Measurements from ENCODE around the gene TBX21.
"Not testable (repeated sequence)": the region's sequence is repeated elsewhere in the genome, so short reads cannot be mapped to it uniquely, and the experiment has no call there.

The TBX21 gene

DNA sequence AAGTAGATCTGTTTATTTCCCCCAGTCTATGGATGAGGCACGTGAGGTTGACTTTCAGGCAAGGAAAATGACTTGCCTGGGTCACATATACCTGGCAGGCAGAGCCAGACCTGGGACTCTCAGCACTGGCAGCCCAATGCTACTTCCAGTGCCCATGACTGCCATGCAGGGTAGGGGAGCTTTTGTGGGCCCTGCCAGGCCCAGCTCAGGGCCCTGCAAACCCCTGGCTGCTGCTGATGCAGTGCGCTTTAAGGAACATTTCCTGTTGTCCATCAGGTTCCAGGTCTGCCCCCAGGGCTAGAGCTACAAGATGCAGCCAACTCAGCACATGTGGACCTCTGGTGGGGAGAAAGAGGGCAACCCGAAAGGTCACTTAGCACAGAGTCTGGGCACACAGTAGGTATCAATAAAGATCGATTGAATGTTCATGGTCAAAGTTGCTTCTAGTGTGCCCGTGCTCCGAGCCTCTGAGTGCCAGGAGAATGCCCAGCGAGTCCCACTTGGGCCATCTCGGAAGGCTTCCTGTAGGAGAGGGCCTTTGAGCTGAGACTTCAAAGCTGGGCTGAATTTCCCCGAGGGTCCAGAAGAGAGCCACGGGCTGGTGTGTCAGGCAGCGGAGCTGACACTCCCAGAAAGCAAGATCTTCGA lies 513 bp upstream of the TBX21 start:
- no peak for DNase-seq (ENCODE audit: low spot score)

- DNase-seq (ENCODE audit: low spot score): no peak
Observed at GRCh38 chr17:47733674-47734410, 806 bp downstream of the TBX21 start.

GRCh38 chr17:47735139-47735464 lies 2.1 kb downstream of the TBX21 start:
- no peak for DNase-seq (ENCODE audit: low spot score)

GRCh38 chr17:47735536-47736011 lies 2.5 kb downstream of the TBX21 start:
- no peak for DNase-seq (ENCODE audit: low spot score)

DNA sequence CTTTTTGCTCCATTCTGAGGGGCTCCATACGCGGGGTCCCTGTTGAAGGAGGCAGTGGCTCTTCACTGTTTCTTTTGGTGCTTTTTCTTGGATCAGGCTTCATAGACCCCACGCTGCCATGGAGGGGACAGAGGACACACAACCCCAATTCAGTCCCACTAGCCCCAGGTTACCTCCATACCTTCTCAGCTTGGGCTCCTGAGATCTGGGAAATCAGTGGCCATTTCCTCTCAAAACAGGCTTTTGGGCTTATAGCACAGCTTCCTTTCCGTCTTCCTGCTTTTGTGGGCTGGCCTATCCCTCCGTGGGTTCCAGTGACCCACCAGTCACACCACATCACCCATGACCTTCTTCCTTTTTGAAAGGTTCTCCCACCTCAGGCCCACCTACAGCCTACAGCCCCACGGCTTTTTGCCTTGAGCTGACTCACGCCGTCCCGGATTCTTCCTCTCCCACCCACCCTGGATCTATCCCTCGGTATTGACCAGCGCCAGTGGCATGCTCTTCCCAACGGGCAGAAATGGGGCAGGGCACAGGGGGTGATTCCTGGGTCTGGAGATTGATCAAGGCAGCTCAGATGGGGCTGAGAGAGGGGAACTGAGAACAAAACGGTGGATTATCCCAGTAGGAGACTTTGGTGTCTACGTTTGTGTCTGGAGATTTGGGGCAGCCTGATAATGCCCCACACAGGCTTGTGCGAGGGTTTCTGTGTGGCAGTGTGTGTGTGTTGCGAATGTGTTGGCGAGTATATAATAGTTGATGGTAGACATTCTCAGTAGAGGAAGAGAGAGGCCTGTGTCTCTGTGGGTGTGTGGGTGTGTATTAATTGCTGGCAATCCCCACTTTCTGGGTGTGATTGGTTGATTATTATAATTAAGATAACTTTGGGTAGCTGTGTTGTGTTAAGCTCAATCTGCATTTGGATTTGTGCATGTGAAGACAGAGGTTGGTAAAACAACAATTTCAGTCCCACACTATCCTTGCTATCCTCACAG lies 3.8 kb downstream of the TBX21 start:
- no peak for DNase-seq (ENCODE audit: low spot score)

DNA sequence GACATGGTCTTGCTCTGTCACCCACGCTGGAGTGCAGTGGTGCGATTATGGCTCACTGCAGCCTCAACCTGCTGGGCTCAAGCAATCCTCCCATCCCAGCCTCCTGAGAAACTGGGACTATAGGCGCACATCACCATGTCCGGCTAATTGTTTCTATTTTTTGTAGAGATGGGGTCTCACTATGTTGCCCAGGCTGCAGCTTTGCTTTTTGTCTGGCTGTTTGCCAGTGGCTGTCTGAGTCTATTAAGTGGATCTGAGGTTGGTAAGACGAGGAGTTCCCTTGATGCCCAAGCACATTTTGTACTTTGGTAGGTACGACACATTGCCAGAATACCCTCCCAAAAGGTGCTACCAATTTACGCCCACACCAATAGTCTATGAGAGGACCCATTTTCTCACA lies 5.1 kb downstream of the TBX21 start:
- DNase-seq (ENCODE audit: low spot score): no peak

DNA sequence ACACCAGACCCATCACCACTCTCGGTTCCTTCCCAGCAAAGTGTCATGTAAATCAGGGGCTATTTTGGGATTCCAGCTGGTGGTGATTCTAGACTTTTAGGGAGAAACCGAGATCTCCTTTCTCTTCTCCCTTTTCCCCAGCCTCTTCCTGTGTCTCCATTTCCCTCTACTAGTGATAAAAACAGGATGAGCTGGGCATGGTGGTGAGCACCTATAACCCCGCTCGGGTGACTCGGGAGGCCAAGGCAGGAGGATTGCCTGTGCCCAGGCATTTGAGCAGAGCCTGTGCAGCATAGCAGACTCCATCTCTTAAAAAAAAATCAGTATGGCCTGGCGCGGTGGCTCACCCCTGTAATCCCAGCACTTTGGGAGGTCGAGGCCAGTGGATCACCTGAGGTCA lies 6.1 kb downstream of the TBX21 start:
- DNase-seq (ENCODE audit: low spot score): no peak

DNA sequence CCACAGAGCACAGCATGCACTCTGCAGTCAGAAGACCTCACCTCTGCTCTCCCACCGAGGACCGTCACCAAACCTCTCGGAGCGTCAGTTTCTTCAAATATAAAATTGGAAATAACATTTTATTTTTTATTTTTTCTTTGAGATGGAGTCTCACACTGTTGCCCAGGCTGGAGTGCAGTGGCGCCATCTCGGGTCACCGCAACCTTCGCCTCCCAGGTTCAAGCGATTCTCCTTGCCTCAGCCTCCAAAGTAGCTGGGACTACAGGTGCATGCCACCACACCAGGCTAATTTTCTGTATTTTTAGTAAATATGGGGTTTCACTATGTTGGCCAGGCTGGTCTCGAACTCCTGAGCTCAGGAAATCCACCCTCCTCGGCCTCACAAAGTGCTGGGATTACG lies 6.9 kb downstream of the TBX21 start:
- not testable (repeated sequence) for DNase-seq (ENCODE audit: low spot score)

- DNase-seq (ENCODE audit: low spot score): no peak
Observed at GRCh38 chr17:47741109-47741792, 8.2 kb downstream of the TBX21 start.

- DNase-seq (ENCODE audit: low spot score): no peak
Observed at GRCh38 chr17:47741793-47742145, 8.7 kb downstream of the TBX21 start.

- no peak for DNase-seq (ENCODE audit: low spot score)
Observed at GRCh38 chr17:47742319-47743181, 9.5 kb downstream of the TBX21 start.

GRCh38 chr17:47744168-47745036 lies 11.4 kb downstream of the TBX21 start:
- DNase-seq (ENCODE audit: low spot score): no peak

DNA sequence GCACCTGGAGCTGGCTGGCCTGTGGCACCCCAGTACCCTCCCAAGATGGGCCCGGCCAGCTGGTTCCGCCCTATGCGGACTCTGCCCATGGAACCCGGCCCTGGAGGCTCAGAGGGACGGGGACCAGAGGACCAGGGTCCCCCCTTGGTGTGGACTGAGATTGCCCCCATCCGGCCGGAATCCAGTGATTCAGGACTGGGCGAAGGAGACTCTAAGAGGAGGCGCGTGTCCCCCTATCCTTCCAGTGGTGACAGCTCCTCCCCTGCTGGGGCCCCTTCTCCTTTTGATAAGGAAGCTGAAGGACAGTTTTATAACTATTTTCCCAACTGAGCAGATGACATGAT lies 12.0 kb downstream of the TBX21 start:
- DNase-seq (ENCODE audit: low spot score): no peak

DNA sequence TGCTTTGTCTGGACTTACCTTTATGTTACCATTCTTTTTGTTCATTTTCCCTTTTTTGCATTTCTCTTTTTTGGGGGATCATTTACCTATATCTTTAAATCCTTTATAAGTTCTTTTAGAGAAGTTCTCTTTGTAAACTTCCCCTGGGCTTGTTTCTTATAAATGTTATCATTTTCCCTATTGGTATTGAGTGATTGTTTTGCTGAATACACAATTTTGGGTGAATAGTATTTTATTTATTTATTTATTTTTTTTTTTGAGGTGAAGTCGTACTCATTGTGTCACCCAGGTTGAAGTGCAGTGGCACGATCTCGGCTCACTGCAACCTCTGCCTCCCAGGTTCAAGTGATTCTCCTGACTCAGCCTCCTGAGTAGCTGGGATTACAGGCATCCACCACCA lies 18.4 kb downstream of the TBX21 start:
- DNase-seq (ENCODE audit: low spot score): no peak

DNA sequence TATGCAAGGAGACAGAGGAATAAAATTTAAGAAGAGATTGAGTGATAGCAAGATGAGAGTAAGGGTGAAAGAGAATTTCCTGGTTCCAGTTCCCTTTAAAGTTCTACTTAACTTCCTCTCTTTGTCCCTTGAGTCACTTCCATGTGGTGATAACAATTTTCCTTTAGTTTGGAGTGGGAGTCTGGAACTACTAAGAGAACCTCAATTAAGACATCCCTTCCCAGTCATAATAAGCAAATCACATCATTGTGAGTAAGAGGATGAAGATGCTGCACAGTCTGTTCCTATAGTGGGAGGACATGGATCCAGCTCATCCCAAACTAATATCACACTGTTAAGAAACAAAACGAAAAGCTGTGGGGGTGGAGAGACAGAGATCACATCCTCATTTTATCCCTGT lies 24.4 kb downstream of the TBX21 start:
- no peak for DNase-seq (ENCODE audit: low spot score)

DNA sequence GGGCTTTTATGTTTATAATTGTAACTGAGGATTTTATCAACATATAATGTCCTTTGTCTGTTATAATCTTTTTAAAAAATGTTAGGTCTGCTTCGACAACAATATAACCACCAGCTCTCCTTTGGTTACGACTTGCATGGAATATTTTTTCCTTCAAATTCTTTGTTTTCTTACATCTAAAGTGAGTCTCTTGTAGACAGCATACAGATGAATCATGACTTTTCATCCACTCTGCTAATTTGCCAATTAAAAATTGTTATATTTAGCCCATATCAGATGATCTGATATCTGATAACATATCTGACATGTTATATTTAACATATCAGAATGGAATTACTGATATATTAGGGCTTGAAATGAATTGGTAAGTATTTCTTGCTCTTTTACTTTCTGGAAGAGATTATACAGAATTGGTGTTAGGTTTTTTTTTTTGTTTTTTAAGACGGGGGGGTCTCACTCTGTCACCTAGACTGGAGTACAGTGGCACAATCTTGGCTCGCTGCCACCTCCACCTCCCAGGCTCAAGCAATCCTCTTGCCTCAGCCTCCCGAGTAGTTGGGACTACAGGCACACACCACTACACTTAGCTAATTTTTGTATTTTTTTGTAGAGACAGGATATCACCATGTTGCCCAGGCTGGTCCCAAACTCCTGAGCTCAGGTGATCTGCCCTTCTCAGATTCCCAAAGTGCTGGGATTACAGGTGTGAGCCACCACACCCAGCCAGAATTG lies 27.5 kb downstream of the TBX21 start:
- DNase-seq (ENCODE audit: low spot score): no peak

GRCh38 chr17:47762728-47763127 lies 29.7 kb downstream of the TBX21 start:
- DNase-seq (ENCODE audit: low spot score): no peak

- peak; percentile 36 for DNase-seq (ENCODE audit: low spot score)
Observed at GRCh38 chr17:47763913-47764582, 31.0 kb downstream of the TBX21 start.

GRCh38 chr17:47773649-47774048 lies 40.6 kb downstream of the TBX21 start:
- DNase-seq (ENCODE audit: low spot score): not testable (repeated sequence)

All from kidney tubule cell (primary cell).